OCI-LY1 (cell line): ENCODE results near the gene MYO5B.

Source experiments
- CTCF ChIP-seq: fragments of 200-600 bp; sonication (generic), shearing (Covaris generic); IDR thresholded peaks from 2 replicates; pipeline ENCODE4 v1.5.1; 2017; ENCODE audit warnings: mild to moderate bottlenecking, antibody characterized with exemption, low read length, moderate library complexity, mixed read lengths
- EZH2 ChIP-seq: fragments of 200-600 bp; sonication (generic), shearing (Covaris generic); IDR thresholded peaks from 2 replicates; pipeline ENCODE4 v1.8.0; 2017; ENCODE audit warnings: borderline replicate concordance, mixed run types, mild to moderate bottlenecking, antibody characterized with exemption, low read length, moderate library complexity, mixed read lengths

- TF ChIP-seq CTCF (no peak), EZH2 (no peak)
Observed at GRCh38 chr18:49788327-49788898, 406.5 kb downstream of the MYO5B start.
